ENCODE data around the gene TCF21.
"Not testable (repeated sequence)": the region's sequence is repeated elsewhere in the genome, so short reads cannot be mapped to it uniquely, and the experiment has no call there.

The TCF21 gene

DNA sequence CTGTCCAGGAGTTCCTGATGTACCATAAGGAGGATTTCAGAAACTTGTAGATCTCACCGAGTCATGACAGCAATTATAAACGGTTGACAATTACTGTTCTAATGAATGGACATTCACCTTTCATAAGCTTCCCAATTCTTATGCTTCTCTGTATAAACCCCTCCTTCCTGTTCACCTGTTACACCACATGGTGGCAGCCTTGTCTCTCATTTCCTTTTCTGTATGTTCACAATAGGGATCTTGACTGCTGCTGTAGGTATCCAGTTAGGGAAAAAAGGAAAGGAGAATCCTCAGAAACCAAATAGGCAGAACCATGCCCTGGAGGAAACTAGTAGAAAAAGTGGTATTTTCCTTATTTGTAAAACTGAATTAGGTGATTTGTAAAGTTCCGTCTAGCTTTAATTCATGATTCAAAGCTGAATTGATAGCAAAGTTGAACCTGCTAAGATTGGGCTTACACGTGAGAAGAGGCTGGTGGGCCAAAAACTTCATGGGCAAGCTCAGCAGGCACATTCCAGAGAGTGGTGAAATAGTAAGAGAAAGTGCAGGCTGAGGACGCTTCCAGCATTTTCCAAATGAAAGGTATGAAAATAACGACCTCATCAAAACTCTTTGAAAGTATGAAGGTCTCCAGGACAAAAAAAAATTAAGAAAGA, 35.2 kb downstream of the TCF21 start:
- DNase-seq (ENCODE audit: low read depth), result peak; percentile 53

DNA sequence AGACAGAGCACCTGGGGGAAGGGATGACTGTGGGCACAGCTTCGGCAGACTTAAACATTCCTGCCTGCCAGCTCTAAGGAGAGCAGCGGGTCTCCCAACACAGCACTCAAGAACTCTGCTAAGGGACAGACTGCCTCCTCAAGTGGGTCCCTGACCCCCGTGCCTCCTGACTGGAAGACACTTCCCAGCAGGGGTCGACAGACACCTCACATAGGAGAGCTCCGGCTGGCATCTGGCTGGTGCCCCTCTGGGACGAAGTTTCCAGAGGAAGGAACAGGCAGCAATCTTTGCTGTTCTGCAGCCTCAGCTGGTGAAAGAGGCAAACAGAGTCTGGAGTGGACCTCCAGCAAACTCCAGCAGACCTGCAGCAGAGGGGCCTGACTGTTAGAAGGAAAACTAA, 42.3 kb downstream of the TCF21 start:
- DNase-seq (ENCODE audit: low read depth), result not testable (repeated sequence)

DNA sequence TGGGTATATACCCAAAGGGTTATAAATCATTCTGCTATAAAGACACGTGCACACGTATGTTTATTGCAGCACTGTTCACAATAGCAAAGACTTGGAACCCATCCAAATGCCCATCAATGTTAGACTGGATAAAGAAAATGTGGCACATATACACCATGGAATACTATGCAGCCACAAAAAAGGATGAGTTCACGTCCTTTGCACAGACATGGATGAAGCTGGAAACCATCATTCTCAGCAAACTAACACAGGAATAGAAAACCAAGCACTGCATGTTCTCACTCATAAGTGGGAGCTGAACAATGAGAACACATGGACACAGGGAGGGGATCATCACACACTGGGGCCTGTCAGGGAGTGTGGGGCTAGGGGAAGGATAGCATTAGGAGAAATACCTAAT, 47.4 kb downstream of the TCF21 start:
- DNase-seq (ENCODE audit: low read depth), result not testable (repeated sequence)

DNA sequence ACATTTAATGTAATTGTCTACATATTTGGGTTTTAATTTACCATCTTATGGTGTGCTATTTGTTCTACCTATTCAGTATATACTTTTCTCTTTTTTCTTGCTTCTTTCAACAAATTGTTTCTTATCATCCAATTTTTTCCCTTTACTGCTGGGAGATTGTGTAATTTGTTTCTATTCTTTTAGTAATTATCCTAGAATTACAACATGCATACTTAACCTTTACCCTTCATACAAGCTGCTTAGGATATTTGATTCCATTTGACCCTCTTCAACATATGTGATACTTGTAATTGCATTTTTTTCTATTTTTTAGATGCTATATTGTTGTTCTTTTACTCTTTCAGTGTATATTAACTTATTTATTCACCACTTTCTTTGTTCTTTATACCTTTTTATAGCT, 49.0 kb downstream of the TCF21 start:
- DNase-seq (ENCODE audit: low read depth), result no peak

DNA sequence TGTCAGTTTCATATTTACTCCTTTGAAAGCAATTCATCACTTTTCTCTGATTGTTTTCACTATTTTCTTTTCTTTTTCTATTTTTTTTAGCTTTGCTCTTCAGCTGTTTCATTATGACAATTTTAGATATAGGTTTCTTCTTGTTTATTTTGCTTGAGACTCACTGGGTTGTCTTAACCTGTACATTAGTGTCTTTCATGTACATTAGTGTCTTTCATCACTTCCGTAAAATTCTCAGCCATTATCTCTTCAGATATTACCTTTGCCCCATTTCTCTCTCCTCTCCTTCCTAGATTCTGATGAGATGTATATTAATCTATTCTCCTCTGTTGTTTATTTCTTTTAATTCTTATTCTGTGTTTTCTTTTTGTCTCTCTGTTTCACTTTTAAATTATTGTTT, 49.6 kb downstream of the TCF21 start:
- no peak for DNase-seq (ENCODE audit: low read depth)

DNA sequence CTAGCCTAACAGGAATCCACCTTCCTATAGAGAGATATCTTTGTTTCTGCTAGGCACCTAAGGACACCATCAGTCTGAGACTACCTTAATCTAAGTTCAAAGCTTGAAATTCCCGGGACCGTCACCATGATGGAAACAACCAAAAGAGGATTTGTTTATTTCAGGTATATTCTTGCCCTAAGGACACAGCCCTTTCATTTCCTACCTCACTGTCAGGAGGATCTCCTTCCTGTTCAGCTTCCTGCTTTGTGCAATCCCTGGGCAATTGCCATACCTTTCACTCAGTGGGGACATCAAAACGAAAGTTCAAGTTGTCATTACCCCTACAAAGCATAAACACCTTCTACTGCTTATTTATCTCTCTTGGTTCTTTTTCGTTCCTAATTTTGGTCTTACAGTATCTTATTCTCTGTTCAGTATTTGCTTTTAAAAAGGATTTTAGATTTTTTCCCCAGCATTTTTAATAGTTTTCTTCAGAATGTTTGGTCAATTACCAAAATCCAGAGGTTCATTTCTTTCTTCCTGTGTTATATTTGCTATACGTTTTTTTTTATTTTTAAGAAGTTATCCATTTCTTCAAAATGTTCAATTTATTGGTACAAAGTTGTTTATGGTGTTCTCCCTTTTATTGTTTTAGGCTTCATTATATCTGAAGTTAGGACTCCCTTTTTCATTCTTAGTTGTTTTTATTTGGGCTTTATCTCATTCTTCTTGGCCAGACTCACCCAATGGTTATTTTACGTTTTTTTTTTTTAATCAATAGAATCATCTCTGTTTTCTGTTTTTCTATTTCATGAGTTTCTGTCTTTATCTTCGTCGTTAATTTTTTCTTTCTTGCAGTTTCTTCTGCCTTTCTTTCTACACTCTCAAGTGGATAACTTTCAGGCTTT, 51.1 kb downstream of the TCF21 start:
- DNase-seq (ENCODE audit: low read depth), result no peak
